Measurements from ENCODE around the gene GTPBP10. TPM values are rescaled to one million over a fixed set of nuclear protein-coding genes. Genes with fewer than 3 reads are reported as not detected.

GTPBP10 gene
- total RNA-seq, 6 experiments from 2014 or later, result 19.9 to 27.2 (median 23.3) TPM

DNA sequence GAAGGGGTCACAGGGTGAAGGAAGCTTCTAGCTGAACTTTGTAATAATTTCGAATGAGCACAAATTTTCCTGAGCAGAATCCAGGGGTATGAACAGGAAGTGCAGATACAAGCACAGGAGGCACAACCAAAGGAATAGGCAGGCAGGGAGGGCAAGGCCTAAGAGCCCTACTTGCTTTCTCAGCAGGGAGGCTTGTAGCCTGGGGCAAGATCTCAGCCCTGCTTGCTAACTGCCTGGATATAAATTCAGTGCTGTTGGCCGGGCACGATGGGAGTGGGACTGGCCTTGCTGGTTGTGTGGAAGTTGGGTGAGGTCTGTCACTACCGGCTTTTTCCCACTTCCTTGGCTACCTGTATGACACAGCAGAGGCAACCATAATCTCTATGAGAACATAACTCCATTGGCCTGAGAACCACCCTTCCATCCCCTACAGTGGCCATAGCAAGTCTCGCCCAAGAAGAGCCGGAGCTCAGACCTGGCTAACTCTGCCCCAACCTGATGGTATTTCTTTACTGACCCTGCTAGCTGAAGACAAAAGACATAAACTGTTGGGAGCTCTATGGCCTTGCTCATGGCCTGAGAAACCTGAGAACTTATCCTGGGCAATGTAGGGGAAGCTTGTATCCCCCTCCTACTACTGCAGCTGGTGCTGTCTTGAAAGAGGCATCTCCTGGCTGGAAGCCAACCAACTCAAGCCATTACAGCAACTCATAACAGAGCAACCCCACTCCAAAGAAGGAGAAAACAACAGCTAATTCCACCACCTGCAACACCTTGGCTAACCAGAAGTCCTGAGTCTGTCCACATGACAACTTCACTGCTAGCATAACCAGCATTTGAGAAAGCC lies 84.3 kb downstream of the GTPBP10 start:
- H3K36me3 Mint-ChIP-seq (ENCODE audit: low read depth), result 0 out of 2 replicates have a peak, but pooled peaks cover 5% of the 10 kb centered on the region
- no peaks in the 10 kb centered on the region; the same call in 1 of the 2 replicates for H3K27me3 Mint-ChIP-seq (ENCODE audit: insufficient read depth)
- peaks cover 2% of the 10 kb centered on the region for H3K4me1 Mint-ChIP-seq (ENCODE audit: low read depth)
- no peak overlapping the region for H3K4me3 Mint-ChIP-seq
- H3K9me3 Mint-ChIP-seq, result peaks cover 15% of the 10 kb centered on the region
- no peak for DNase-seq
- TF ChIP-seq, protein P1, sequence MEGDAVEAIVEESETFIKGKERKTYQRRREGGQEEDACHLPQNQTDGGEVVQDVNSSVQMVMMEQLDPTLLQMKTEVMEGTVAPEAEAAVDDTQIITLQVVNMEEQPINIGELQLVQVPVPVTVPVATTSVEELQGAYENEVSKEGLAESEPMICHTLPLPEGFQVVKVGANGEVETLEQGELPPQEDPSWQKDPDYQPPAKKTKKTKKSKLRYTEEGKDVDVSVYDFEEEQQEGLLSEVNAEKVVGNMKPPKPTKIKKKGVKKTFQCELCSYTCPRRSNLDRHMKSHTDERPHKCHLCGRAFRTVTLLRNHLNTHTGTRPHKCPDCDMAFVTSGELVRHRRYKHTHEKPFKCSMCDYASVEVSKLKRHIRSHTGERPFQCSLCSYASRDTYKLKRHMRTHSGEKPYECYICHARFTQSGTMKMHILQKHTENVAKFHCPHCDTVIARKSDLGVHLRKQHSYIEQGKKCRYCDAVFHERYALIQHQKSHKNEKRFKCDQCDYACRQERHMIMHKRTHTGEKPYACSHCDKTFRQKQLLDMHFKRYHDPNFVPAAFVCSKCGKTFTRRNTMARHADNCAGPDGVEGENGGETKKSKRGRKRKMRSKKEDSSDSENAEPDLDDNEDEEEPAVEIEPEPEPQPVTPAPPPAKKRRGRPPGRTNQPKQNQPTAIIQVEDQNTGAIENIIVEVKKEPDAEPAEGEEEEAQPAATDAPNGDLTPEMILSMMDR (IDR thresholded peaks at IDR 0.05), result no peak
- no peak overlapping the region for H3K27ac Mint-ChIP-seq

DNA sequence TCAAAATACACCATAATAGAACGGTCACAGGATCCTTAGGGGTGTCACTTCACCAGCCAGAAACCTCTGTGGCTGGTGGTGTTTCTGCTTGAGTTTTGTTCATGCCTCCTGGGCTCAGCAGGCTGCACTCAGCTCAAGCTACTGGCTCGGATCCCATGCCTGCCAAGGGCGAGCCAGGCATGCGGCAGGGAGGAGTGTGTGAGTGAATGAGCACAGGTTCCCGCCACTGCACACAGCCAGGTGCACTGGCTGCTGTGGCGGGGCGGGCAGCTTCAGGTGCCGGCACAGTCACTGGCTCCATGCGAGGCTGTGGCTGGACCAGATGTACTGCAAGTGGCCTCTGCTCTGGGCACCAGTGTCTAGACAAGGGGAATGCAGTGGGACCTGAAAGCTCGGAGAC lies 86.2 kb downstream of the GTPBP10 start:
- Mint-ChIP-seq H3K4me3 (no peak overlapping the region), H3K9me3 (peaks cover 17% of the 10 kb centered on the region), H3K27me3 (ENCODE audit: insufficient read depth) (no peaks in the 10 kb centered on the region; the same call in 1 of the 2 replicates), H3K27ac (no peak overlapping the region), H3K36me3 (ENCODE audit: low read depth) (peaks cover 7% of the 10 kb centered on the region; the same call in 1 of the 2 replicates), H3K4me1 (ENCODE audit: low read depth) (no peaks in the 10 kb centered on the region)
- DNase-seq, result no peak
- TF ChIP-seq, protein P1 (IDR thresholded peaks at IDR 0.05), result no peak

DNA sequence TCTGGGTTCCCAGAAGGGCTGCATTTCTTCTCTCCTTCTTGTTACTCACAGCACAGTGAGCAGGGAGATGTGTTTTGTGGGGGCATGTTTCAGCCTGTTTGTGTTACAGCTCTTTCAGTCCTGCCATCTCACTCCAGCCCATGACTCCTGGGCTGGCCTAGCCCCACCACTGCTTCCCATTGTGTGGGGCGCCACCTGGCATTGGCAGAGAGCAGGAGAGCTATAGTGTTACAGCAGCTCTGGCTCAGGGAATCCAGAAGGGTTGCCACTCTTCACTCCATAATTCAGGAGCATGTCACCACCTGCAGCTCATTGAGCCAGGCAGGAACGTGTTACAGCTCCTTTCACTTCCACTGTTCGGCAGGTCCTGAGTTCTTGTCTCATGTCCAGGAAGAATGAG lies 86.7 kb downstream of the GTPBP10 start:
- no peaks in the 10 kb centered on the region; the same call in 1 of the 2 replicates for H3K27me3 Mint-ChIP-seq (ENCODE audit: insufficient read depth)
- H3K4me3 Mint-ChIP-seq, result no peak overlapping the region
- peaks cover 22% of the 10 kb centered on the region for H3K9me3 Mint-ChIP-seq
- no peak for DNase-seq
- TF ChIP-seq, protein P1 (IDR thresholded peaks at IDR 0.05), result no peak
- H3K4me1 Mint-ChIP-seq (ENCODE audit: low read depth), result no peaks in the 10 kb centered on the region
- peaks cover 10% of the 10 kb centered on the region; the same call in 1 of the 2 replicates for H3K36me3 Mint-ChIP-seq (ENCODE audit: low read depth)
- no peak overlapping the region for H3K27ac Mint-ChIP-seq

Other genes starting within 250 kb of the GTPBP10 start
- gene STEAP1, start 192.2 kb upstream of the GTPBP10 start, total RNA-seq (2021; fragmentation: NEBNext Ultra II Directional; extraction: Animal tissue kit (Norgen Biotek cat#: 25700)), result 10 to 100 TPM; 19.6 to 67.4 (median 65.7) TPM
- 10 to 100 TPM; 11.0 to 18.1 (median 14.9) TPM for gene STEAP2, start 135.0 kb upstream of the GTPBP10 start, total RNA-seq (2021; fragmentation: NEBNext Ultra II Directional; extraction: Animal tissue kit (Norgen Biotek cat#: 25700))
- 1 to 10 TPM in 4 of 6 experiments, under 1 TPM in 2; 0.71 to 2.4 (median 1.2) TPM for gene CFAP69, start 101.5 kb upstream of the GTPBP10 start, total RNA-seq (2021; fragmentation: NEBNext Ultra II Directional; extraction: Animal tissue kit (Norgen Biotek cat#: 25700))
- gene FAM237B, start 25.4 kb upstream of the GTPBP10 start, total RNA-seq (2021; fragmentation: NEBNext Ultra II Directional; extraction: Animal tissue kit (Norgen Biotek cat#: 25700)), result not detected
- 10 to 100 TPM; 36.6 to 42.0 (median 38.5) TPM for gene CLDN12, start 56.7 kb downstream of the GTPBP10 start, total RNA-seq (2021; fragmentation: NEBNext Ultra II Directional; extraction: Animal tissue kit (Norgen Biotek cat#: 25700))
- gene PTTG1IP2, start 122.9 kb downstream of the GTPBP10 start, total RNA-seq (2021; fragmentation: NEBNext Ultra II Directional; extraction: Animal tissue kit (Norgen Biotek cat#: 25700)), result not detected
- gene CDK14, start 249.6 kb downstream of the GTPBP10 start, total RNA-seq (2021; fragmentation: NEBNext Ultra II Directional; extraction: Animal tissue kit (Norgen Biotek cat#: 25700)), result 10 to 100 TPM; 18.4 to 28.6 (median 27.2) TPM

Data from HFFc6 (cell line).